IPS-NIHi11 (cell line): ENCODE results near the gene AARS2.
A peak's percentile ranks its signal among the peaks of the same experiment; 100 is the strongest.

Experiments
- DNase-seq: peaks from one replicate; pipeline ENCODE4 v3.0.0; 2012; ENCODE audit warnings: mixed read lengths, low spot score

The AARS2 gene

DNA sequence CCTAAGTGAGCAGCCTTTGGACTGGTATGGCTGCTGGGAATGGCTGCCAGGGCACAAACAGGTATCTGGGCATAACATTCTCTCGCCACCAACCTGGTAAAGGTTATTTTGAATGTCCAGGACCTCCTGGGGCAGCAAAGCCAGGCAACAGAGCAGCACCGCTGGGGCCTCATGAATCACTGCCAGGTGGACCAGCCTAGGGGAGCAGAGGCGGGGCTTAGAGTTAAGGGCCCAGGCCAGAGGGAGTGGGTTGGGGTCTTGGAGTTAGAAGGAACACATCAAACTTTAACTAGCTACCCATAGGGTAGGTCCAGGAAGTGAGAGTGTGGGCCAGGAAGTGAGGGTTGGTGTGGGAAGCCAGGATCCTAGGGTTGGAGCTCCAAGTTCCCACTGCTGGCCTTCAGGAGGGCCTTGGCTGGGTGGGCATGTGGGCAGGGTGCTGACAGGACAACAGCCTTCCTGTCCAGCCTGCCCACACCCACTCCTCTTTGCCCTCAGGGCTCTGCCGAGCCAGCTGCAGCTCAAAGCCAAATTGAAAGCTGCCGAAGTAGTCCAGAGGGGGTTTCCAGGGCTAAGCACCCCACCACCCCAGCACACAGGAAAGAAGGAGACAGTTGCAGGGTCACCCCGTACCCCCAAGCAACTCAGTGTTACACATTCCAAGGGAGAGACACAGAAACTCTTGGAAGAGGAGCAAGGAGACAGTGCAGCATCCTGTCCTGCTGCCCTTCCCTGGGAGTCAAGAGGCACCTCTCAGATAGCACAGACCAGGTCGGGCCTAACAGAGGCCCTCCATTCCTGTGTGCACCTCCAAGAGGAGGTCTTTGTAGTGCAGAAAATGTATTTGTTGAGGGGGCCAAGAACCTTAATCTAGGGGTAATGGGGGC, 50.4 kb downstream of the AARS2 start:
- DNase-seq = no peak

GRCh38 chr6:44261581-44261980, 51.6 kb downstream of the AARS2 start:
- DNase-seq = no peak

DNA sequence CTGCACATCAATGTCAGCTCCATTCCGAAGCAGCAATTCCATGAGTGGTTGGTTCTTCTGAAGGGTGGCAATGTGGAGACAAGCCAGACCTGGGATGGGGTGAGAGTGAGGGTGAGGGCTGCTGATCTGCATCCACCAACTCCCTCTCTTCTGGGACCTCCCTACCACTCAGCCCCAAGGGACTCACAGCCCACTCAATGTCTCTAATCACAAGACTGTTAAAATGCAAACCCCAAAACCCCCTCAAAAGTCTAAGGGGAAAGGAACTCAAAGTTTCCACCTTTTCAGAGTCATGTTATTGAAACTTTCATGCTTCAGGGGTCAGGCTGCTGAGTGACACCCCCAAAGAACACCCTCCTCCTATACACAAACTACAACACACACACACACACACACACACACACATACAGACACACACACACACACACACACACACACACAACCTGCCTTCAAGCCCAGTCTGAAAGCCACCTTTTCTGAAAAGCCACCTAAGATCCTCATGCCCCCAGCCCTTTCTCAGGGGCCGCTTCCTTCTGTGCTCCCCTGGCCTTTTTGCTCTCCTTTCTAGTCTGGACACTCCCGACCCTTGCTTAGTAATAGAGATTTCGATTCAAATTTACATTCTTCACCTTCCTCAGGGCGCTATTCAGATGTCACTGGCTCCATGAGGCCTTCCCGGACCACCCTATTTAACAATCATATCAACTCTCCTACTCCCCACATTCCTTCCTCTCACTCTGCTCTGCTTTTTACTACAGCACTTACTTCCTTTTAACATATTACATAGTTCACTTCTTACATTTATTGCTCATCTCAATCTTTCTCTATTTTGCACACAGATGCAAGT, 52.5 kb downstream of the AARS2 start:
- DNase-seq = no peak

DNA sequence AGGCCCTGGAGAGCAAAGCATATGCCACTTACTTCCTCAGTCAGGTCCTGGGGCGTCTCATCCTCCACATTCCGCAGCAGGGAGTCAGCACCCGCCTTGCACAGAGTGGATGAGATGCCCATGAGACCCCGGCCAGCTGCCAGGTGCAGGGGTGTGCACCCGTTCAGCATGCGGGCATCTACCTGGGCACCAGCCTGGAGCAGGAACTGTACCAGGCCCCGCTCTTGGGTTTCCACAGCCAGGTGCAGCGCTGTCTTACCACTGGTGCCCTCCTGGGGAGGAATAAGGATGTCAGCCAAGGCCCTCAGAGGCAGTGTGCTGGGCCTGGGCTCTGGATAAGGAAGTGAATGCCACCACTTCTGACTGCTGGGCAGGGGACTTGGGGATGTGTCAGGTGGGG, 53.1 kb downstream of the AARS2 start:
- DNase-seq = no peak

DNA sequence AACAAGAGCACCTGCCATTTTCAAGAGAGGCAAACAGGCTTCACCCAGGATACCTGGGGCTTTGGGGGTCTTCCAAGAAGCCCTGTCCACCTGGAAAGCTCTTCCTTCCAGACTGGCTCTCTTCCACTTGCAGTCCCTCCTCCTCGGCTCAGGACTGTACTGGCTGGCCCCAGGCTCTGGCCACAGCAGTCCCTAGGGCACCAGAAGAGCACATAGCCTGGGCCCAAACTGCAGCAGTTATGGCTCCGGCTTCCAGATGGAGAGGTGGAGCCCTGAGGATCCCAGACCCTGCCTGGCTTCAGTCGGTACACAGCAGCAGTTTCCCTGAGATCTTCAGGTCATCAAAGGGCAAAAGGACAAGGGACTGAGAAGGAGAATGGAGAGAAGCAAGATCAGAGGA, 54.2 kb downstream of the AARS2 start:
- no peak for DNase-seq

DNA sequence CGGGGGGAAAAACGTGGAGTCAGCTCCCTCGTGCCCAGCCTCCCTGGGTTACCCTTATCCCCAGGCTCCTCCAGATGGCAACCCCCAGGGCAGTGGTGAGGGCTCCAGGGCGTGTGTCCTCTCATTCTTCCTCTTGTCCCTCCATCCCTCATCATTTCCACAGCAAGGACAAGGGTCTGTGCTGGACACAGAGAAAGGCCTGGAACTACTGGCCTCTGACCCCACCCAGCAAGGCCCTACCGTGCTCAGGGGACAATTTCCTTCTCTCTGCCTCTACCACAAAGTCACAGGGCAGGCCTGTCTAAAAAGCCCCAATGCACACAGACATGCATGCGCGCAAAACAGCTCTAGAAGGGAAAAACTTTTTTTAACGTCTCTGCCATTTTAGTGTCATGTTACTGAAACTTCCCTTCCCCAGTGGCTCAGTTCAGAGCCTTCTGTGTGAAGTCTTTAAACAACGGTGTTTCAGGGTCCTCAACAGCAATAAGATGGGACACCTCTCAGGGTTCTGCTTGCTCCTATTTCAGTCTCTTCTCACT, 54.8 kb downstream of the AARS2 start:
- no peak for DNase-seq

- DNase-seq = no peak
Observed at GRCh38 chr6:44257753-44258324, 55.3 kb downstream of the AARS2 start.

GRCh38 chr6:44257025-44257752, 56.0 kb downstream of the AARS2 start, which contains the start of gene SLC35B2:
SLC35B2 (minus strand) TSS chr6:44257528; CDS start chr6:44257410, 118 bp downstream.
- DNase-seq = peak; percentile 90

DNA sequence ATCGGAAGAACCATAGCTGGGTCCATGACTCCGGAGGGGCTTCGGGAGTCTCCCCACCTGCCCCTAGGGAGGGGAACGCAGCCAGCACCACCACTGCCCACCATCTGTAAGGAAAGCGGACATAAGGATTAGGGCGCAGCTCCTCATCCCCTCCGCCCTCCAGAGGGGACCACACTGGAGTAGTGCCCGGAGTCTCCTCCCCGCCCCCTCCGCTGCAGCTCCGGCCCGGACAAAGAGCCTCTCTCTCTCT, 56.4 kb downstream of the AARS2 start:
- no peak for DNase-seq

DNA sequence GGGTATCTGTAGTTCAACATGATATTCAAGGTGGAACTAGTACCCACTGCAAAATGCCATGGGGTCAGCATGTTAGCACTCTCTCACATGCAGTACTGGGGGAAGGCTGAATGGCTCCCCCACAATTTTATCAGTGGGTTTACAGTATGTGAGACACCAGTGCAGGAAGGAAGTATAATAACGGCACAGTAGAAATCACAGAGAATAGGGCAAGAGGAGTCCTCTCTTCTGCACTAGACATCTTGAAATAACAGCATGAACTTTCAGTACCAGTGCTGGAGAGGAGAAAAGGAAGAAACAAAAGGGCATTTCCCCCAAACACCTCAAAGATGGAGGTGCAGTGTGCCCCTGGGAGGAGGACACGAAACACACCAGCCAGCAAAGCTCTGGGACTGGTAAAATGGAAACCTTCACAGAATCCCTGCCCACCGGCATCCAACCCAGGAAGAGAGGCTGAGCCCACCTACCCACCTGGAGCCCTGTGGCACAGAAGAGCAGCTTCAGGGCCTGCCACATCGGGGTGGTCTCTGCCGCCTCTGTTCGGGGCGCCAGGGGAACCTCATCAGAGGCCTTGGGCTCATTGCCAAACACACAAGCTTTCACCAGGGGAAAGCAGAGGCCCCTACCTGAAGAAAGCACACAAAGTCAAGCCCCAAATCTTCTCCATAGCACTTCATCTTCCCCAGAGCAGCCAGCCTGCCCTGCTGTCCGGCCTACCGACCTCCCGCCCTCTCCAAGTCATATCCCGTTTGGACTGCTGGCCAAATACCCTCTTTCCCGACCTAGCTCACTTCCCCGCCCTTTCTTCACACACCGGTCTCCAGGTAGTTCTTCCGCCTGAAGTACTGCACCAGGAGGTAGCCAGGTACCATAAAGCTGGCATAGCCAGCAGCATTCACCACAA, 57.0 kb downstream of the AARS2 start:
- no peak for DNase-seq

DNA sequence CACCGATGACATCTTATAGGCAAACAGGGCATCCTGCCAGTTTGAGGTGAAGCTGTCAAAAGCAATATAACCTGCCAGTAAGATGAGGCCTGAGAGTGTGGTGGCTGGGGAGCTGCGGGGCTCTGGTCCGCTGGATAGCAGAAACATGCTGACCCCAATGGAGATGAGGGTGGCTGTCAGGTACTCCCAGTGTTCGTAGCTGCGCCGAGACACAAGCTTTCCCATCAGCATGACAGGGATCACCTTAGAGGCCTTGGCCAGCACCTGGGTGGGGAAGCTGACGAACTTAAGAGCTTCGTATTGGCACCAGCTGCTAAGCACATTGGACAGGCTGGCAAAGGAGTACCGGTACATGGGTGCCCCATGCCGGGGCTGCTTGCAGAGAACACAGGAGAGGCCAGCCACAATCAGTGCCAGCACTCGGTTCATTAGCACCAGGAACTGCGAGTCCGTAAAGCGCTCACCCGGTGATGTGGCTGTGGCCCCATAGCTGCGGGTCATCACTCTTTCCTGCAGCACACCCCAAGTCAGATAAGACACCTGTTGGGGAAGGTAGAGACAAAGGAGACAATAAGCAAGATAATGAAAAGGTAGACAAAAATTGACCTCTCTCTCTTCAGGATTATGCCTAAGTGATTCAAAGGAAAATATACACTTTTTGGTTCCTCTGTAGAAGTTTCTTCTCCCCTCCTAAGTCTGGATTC, 57.9 kb downstream of the AARS2 start:
- no peak for DNase-seq

DNA sequence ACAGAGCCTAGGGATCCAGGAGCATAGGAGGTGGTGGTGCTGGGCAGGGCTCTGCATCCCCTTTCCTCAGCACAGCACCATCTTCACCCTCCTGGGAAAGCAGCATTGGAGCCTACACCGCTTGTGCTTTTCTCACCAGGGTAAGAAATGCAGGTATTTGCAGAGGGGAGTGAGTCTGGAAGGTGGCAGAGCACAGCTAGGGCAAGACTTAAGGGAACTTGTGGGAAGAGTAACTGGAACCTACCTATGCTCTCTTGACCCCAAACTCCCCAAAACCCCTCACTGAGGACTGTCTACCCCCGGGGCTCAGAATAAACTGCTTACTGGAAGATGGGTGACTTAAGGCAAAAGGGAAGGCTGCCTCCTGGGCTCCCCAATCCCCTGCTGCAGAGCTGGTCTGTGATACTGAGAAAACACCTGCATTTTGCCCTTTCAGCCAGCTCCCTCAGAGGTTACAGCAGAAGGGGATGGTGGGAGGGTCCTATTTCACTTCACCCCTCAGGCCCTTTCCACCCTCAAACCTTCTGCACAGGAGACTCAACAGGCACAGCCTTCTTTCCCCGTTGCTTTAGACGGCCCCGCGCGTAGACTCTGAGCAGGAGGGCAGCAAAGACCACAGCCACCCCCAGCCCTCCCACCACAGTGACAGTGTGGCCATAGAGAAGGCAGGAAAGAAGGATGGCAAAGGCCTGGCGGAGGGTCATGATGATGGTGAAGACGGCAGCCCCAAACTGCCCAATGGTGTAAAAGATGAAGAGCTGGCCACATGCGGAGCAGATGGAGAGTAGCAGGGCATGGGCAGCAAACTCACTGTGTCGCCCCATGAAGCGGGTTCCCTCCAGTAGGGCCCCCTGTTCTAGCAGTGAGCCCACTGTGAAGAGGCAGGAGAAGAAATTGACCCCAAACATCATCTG, 58.7 kb downstream of the AARS2 start:
- no peak for DNase-seq

DNA sequence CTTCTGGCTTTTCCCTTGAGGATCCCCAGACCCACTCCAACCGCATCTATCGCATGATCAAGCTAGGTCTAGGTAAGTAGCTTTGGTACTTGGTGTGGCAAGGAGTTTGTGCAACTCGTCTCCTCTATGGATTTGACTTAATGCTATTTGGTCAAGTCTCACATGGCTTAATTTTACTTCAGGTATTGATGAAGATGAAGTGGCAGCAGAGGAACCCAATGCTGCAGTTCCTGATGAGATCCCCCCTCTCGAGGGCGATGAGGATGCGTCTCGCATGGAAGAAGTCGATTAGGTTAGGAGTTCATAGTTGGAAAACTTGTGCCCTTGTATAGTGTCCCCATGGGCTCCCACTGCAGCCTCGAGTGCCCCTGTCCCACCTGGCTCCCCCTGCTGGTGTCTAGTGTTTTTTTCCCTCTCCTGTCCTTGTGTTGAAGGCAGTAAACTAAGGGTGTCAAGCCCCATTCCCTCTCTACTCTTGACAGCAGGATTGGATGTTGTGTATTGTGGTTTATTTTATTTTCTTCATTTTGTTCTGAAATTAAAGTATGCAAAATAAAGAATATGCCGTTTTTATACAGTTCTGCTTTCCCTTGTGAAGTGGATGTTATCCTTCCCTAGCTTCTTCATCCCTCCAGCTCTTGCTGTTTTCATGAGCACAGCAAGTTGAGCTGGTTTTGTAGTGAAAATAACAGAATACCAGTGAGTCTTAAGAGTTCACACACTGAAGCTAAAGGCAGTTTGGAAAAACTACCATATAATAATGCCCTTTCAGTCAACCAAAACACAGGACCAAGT, 59.6 kb downstream of the AARS2 start:
- DNase-seq = no peak

- no peak for DNase-seq
Observed at GRCh38 chr6:44251576-44252524, 61.3 kb downstream of the AARS2 start.

DNA sequence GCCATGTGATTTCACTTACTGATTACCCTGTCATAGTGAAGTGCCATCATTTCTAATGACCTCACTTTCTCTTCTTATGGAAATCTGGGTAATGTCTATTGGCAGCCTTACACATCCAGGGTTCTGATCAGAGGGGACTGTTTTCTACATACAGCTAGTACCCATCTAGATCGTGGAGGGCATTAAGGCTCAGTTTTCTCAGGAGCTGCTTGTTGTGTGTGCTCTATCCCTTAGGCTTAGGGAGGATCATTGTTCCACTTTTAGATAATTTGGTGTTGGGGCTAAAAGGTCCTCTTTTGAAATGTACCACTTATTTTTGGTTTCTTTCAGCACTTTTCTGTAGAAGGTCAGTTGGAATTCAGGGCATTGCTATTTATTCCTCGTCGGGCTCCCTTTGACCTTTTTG, 62.4 kb downstream of the AARS2 start:
- DNase-seq = no peak

DNA sequence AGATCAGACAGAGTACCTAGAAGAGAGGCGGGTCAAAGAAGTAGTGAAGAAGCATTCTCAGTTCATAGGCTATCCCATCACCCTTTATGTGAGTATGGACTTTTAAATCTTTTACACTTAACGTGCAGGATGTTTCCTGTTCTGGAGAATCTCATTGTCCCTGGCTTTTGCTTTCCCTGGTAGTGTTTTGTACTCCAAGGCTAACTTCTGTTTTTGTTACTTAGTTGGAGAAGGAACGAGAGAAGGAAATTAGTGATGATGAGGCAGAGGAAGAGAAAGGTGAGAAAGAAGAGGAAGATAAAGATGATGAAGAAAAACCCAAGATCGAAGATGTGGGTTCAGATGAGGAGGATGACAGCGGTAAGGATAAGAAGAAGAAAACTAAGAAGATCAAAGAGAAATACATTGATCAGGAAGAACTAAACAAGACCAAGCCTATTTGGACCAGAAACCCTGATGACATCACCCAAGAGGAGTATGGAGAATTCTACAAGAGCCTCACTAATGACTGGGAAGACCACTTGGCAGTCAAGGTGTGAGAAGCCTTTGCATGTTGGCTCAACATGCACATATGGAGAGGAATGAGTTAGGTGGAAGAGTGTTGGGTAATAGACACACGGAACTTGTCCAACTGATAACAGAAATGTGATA, 63.0 kb downstream of the AARS2 start:
- DNase-seq = no peak
